Subcutaneous adipose tissue (tissue), 4 donors: ENCODE results near the gene C6orf136. TPM values are rescaled to one million over a fixed set of nuclear protein-coding genes. Genes with fewer than 3 reads are reported as not detected.

Source experiments
- total RNA-seq, 4 donors: library from RNA; depleted of rRNA; stranded (reverse); fragments of >200 nt; gene quantifications; one replicate each; pipeline ENCODE4 v1.1.0, GENCODE V29; 2016
- TF ChIP-seq, protein P1 (sequence below): fragments of 450-650 bp; IDR thresholded peaks from one replicate; pipeline ENCODE4 v1.5.1; 2016; ENCODE audit warnings: low read depth, mild to moderate bottlenecking, control low read depth, antibody characterized with exemption, moderate library complexity

The C6orf136 gene, protein sequence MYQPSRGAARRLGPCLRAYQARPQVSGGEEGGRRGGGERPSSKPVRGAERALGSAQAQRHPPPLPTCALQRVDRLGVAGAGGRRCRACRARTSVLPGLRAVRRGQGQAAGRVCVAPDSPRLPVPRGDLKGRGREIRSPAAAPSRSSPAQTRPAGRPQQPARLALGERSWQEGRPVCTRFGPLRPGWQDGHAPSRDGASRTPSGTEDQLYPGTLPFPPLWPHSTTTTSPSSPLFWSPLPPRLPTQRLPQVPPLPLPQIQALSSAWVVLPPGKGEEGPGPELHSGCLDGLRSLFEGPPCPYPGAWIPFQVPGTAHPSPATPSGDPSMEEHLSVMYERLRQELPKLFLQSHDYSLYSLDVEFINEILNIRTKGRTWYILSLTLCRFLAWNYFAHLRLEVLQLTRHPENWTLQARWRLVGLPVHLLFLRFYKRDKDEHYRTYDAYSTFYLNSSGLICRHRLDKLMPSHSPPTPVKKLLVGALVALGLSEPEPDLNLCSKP
- 1 to 10 TPM; 3.7 to 9.4 (median 8.9) TPM for total RNA-seq

DNA sequence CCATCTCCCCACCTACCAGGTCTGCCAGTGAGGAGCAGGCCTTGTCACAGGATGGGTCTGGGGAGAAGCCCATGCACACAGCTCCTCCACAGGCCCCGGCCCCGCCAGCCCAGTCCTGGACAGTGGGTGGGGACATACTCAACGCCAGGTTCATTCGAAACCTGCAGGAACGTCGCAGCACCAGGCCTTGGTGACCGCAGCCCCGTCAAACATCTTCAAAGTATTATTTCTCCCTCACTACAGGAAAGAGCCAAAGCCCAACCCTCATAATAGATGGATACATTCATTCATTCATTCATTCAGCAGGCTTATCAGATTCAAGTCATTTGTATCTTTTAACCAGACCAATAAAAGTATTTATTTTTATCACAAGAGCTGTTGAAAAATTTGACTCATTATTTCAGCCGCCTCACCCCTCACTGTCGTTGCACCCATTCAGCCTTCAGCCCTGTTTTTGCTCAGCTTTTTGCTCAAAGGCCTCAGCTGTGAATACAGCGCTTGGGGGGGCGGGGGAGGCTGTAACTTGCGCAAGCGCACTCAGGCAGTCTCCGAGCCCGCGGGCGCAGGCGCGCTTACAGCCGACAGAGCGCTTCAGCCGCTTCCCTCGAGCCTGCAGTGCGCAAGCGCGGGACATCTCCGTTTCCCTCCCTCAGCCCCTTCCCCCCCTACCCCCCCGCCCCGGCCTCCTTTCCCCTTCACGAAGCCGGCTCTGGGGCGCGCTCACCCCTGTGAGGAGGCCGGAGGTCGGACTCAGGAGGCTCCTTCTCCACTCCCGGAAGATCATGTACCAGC is at the start of gene C6orf136:
TSS of gene C6orf136 (plus strand) at position 684 of the 792 bp plus-strand sequence. CDS start at position 783, 99 bp downstream.
- TF ChIP-seq, protein P1, sequence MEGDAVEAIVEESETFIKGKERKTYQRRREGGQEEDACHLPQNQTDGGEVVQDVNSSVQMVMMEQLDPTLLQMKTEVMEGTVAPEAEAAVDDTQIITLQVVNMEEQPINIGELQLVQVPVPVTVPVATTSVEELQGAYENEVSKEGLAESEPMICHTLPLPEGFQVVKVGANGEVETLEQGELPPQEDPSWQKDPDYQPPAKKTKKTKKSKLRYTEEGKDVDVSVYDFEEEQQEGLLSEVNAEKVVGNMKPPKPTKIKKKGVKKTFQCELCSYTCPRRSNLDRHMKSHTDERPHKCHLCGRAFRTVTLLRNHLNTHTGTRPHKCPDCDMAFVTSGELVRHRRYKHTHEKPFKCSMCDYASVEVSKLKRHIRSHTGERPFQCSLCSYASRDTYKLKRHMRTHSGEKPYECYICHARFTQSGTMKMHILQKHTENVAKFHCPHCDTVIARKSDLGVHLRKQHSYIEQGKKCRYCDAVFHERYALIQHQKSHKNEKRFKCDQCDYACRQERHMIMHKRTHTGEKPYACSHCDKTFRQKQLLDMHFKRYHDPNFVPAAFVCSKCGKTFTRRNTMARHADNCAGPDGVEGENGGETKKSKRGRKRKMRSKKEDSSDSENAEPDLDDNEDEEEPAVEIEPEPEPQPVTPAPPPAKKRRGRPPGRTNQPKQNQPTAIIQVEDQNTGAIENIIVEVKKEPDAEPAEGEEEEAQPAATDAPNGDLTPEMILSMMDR, result no peak

DNA sequence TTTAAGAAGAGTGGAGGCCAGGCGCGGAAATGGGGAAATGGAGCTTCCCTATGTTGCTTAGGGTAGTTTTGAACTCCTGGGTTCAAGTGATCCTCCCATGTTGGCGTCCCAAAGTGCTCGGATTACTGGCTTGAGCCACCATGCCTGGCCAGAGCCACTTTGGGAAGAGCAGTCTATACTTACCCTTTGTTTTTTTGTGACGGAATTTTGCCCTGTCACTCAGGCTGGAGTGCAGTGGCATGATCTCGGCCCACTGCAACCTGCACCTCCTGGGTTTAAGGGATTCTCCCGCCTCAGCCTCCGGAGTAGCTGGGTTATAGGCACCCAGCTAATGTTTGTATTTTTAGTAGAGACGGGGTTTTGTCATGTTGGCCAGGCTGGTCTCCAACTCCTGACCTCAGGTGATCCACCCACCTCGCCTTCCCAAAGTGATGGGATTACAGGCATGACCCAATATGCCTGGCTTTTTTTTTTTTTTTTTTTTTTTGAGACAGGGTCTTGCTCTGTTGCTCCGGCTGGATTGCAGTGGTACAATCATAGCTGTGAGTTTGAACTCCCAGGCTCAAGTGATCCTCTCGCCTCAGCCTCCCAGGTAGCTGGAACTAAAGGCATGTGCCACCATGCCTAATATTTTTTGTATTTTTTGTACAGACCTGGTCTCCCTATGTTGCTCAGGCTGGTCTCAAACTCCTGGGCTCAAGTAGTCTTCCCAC is 47.9 kb upstream of the C6orf136 start:
- TF ChIP-seq, protein P1, result no peak

DNA sequence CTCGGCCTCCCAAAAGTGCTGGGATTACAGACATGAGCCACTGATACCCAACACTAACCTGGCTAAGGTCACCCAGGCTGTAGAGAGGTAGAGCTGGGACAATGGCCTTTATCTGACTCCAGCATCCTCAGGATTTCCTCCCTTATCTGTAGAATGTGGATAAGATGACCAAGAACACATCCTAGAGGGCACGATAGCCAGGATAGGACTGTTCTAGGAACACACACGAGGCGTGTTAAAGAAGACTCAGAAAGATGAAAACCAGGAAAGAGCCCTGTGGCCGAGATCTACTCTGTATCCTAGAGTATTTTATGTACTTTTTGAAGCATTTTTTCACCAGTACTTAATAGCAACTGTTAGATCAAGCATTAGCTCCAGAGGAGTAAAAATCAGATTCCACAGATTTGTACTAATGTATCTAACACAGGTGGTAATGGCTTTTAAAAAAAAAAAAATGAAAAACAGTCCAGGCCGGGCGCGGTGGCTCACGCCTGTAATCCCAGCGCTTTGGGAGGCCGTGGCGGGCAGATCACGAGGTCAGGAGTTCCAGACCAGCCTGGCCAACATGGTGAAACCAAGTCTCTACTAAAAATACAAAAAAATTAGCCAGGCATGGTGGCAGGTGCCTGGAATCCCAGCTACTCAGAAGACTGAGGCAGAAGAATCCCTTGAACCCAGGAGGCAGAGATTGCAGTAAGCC is 47.2 kb upstream of the C6orf136 start:
- TF ChIP-seq, protein P1, result no peak

DNA sequence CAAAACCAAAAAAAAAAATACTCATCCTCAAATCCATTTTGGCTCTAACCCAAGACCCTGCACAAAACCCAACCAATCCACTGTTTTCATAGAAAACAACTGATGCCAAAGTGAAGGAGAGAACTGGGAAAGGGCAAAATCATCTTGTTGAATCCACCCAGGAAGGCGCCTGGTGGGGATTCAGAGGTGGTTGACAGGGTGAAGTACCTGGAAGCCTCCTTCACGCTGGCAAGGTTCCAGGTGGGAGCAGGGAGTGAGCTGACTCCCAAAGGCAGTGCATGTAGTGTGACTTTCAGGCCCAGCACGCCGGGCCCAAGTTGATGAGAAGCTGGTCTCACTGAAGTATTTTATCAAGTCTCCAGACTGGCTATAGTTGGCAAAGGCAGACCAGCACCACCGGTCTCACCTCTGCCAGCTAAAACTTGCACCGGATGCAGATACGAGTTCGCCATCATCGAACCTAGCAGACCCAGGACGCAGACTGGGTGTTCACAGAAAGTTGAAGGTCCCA is 46.4 kb upstream of the C6orf136 start:
- TF ChIP-seq, protein P1, result no peak

DNA sequence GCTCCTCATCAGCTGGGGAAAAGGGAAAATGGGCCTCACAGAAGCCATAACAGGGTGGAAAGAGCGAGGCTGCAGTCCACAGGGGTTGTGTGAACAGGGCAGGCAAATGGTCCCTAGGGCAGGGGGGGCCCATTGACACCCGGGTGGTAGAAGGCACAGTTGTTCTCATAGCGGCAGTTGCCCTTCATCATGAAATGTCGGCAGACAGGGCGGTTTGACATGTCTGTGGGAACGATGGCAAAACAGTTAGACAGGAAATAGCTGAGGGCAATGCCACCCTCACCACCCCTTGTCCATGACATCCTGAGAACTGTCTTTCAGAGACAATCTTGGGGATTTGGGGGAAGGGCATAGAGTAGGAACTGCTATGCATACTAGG is 45.5 kb upstream of the C6orf136 start:
- TF ChIP-seq, protein P1, result no peak

DNA sequence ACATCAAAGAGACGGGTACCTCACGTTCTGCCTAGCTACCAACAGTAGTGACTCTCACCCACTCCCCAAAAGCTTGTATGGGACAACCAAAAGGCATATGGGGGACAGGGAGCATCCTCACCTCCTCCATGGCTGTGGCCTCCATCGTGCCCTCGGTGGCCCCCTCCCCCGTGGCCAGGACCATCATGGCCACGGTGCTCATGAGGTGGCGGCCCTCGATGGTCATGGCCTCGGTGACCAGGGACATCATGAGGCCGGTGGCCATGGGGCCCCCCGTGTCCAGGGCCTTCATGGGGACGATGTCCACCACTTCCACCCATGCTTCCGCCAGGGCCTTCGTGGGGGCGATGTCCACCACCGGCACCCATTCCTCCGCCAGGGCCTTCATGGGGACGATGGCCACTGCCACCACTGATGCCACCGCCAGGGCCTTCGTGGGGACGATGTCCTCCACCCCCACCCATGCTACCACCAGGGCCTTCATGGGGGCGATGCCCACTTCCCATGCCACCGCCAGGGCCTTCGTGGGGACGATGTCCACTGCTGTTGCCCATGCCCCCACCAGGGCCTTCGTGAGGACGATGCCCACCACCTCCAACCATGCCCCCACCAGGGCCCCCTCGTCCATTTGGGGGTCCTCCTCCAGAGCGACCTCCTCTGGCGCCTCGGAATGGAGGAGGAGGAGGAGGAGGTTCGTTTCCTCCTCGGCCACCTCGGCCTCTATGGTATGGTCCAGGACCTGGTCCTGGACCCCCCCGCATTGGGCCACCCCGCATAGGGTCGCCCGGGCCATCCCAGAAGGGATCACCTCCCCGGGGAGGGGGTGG is 44.9 kb upstream of the C6orf136 start:
- TF ChIP-seq, protein P1, result no peak
